Cardiac fibroblast (primary cell): ENCODE results near the gene PLEKHA8.
A peak's percentile ranks its signal among the peaks of the same experiment; 100 is the strongest.

ENCODE experiments used
- DNase-seq, 2 donors: peaks; one replicate each; pipeline versions ENCODE4 v3.0.0 to v3.0.0-alpha.2; 2010; ENCODE audit warnings: low read depth in 2 of 2
- H3K4me3 ChIP-seq, 2 donors: replicated peaks in 1 of 2; 1 replicate in 1 of 2; 2 replicates in 1 of 2; pipeline ENCODE4 v1.5.1; 2011; ENCODE audit warnings: low read depth in 2 of 2, low read length in 2 of 2, mild to moderate bottlenecking in 2 of 2, moderate library complexity in 1 of 2
- CTCF ChIP-seq: IDR thresholded peaks from one replicate; pipeline ENCODE4 v1.5.1; 2011; ENCODE audit warnings: low read depth, mild to moderate bottlenecking, low read length, inconsistent platforms

PLEKHA8 gene

GRCh38 chr7:30104157-30104556 is 75.9 kb downstream of the PLEKHA8 start:
- DNase-seq: no peak
- TF ChIP-seq CTCF: no peak
- no peak overlapping the region for H3K4me3 ChIP-seq

- no peak for TF ChIP-seq CTCF
- H3K4me3 ChIP-seq: no peak overlapping the region
- no peak for DNase-seq
These were observed 84.0 kb downstream of the PLEKHA8 start for GRCh38 chr7:30112103-30112713.

DNA sequence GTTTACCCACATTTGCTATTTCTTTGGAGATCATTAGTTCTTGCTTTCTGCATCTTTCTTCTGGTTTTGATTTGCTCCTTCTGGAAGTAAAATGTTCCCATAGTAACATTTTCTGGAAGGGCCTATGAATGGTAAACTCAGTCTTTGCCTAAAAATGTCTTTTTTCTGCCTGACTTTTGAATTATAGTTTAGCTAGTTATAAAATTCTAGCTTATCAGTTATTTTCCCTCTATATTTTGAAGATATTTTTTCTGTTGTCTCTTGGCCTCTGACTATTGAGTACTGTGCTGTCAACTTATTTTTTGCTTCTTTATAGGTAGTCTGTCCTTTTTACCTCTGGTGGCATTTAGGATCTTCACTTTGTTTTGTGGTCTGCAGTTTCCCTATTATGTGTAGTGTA is 84.9 kb downstream of the PLEKHA8 start:
- no peak for TF ChIP-seq CTCF
- no peak for DNase-seq
- H3K4me3 ChIP-seq: no peak overlapping the region

DNA sequence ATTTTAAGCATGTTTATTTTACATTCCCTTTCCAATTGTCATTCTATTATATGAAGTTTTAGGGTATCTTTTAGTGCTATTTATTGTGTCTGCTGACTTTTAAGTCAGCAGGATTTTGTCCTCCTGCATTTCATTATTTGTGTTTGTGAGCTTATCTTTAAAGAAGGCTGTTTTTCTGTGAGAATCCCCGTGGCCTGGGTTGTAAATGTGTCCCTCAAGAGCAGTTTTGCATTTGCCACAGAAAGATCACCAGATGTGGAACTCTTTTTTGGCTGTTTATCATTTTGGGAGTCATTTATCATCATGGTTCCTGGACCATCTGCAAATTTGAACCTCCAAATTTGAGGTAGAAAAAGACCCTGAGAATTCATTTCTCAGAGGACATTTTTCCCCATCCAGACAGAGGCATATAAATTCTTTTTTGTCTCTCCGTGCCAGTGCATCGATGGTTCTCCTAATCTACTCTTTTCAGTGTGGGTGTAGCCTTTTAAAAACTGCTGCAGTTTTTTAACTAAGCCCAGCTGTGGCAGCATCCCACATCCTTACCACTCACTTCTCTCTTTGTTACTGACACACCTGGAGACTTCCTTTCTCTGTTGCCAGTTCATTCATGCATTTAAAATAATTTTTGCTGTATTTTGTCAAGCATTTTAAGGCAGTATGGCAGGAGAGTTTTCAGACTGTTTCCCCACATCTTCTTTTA is 86.5 kb downstream of the PLEKHA8 start:
- no peak for DNase-seq
- TF ChIP-seq CTCF: no peak
- no peak overlapping the region for H3K4me3 ChIP-seq

DNA sequence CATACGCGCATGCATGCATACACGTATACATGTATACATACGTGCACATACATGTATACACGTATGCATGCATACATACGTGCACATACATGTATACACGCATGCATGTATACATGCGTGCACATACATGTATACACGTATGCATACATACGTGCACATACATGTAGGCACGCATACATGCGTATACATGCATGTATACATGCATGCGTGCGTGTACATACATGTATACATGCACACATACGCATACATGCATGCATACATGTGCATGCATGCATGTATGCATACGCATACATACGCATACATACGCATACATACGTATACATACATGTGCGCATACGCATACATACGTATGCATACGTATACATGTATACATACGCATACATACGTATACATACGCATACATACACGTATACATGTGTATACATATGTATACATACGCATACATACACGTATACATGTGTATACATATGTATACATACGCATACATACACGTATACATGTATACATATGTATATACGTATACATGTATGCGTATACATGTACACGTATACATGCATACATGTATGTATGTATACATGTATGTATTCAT is 87.6 kb downstream of the PLEKHA8 start:
- H3K4me3 ChIP-seq: no peak overlapping the region
- TF ChIP-seq CTCF: no peak
- DNase-seq: no peak

DNA sequence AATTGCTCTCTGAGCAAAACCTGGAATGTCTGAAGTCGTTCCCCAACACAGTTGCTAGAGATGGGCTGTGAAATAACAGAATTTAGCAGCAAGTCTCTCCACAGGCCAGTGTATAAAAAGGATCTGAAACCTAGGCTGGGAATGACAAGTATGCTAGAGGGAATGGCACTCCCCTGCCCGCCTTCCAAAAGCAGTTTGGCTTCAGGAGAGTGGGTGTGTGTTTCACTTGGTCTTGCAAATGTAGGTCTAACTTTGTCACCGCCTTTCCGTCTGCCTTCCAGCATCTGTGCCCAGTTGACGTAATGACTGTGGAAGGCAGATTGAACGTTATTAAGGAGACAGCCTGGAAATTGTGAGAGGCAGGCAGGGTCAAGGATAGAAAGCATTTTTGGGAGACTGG is 88.6 kb downstream of the PLEKHA8 start:
- TF ChIP-seq CTCF: no peak
- H3K4me3 ChIP-seq: no peak overlapping the region
- DNase-seq: peak; percentile 41 to 57
